Measurements from ENCODE around the gene MCM6.

MCM6 gene

DNA sequence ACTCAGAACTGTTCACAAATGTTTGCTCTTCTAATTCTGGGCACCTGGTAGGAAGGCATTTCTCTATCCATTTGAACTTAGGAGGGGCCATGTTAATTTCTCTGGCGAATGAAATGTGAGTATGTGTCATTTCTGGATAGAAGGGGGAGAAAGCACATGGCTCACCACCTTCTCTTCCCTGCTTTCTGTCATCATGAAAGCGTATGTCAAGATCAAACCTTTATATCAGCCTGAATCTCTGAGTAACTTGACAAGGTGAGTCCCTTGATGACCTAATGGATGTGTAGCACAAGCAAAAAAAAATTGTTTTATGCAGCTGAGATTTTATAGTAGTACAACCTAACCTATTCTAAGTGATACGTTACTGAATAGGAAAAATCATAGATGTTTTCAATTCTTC lies 27.2 kb downstream of the MCM6 start:
- TF ChIP-seq, protein P1, sequence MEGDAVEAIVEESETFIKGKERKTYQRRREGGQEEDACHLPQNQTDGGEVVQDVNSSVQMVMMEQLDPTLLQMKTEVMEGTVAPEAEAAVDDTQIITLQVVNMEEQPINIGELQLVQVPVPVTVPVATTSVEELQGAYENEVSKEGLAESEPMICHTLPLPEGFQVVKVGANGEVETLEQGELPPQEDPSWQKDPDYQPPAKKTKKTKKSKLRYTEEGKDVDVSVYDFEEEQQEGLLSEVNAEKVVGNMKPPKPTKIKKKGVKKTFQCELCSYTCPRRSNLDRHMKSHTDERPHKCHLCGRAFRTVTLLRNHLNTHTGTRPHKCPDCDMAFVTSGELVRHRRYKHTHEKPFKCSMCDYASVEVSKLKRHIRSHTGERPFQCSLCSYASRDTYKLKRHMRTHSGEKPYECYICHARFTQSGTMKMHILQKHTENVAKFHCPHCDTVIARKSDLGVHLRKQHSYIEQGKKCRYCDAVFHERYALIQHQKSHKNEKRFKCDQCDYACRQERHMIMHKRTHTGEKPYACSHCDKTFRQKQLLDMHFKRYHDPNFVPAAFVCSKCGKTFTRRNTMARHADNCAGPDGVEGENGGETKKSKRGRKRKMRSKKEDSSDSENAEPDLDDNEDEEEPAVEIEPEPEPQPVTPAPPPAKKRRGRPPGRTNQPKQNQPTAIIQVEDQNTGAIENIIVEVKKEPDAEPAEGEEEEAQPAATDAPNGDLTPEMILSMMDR (IDR thresholded peaks at IDR 0.05; ENCODE audit: insufficient read depth, low read length, poor library complexity, severe bottlenecking): no peak
- no peak overlapping the region for H3K4me3 ChIP-seq (replicated peaks; ENCODE audit: low read depth, low read length)
- no peaks in the 10 kb centered on the region for H3K27me3 ChIP-seq (replicated peaks; ENCODE audit: control insufficient read depth, insufficient read depth, low read length)
- no peak for DNase-seq (ENCODE audit: extremely low read depth, insufficient read length)
- H3K36me3 ChIP-seq (ENCODE audit: control insufficient read depth, insufficient read depth, low read length): peaks cover 3% of the 10 kb centered on the region

DNA sequence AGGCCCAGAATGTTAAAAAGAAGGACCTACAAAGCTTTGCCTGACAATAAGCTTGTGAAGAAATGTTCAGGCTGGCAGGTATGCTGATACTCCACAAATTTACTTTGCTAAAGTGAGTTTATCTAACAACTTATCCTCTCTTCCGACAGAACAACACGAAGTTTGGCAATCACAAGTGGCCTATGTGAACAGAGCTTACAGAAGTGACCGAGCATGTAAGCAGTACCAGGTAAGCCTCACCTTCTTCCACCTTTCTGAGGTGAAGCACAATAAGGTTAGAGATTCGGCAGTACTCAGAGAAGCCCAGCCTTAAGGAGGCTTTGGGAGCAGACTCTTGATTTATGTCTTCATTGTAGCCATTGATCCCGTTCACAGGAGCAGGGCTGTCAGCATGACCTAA lies 30.2 kb downstream of the MCM6 start:
- peaks cover 9% of the 10 kb centered on the region for H3K36me3 ChIP-seq (ENCODE audit: control insufficient read depth, insufficient read depth, low read length)
- no peaks in the 10 kb centered on the region for H3K27me3 ChIP-seq (replicated peaks; ENCODE audit: control insufficient read depth, insufficient read depth, low read length)
- H3K4me3 ChIP-seq (replicated peaks; ENCODE audit: low read depth, low read length): no peak overlapping the region
- TF ChIP-seq, protein P1 (IDR thresholded peaks at IDR 0.05; ENCODE audit: insufficient read depth, low read length, poor library complexity, severe bottlenecking): no peak
- DNase-seq (ENCODE audit: extremely low read depth, insufficient read length): no peak

DNA sequence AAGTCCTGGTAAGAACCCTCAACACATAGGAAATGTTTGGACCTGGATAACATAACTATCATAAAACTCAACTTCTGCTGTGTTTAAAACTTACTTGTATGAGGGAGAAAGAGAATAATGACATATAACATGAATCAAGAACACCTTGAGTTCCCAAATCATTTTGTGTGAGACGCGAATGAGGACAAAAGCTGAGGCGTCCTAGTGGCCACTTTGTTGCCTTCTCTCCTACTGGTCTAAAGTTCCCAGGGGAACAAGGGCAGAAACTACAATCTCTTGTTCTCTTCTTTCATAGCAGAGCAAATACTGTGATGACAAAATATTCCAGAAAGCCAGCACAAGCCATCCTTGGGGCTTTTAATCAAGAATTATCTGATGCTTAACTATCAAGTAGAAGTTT lies 31.0 kb downstream of the MCM6 start:
- no peak for DNase-seq (ENCODE audit: extremely low read depth, insufficient read length)
- Histone ChIP-seq H3K36me3 (ENCODE audit: control insufficient read depth, insufficient read depth, low read length) (peaks cover 9% of the 10 kb centered on the region), H3K4me3 (replicated peaks; ENCODE audit: low read depth, low read length) (no peak overlapping the region), H3K27me3 (replicated peaks; ENCODE audit: control insufficient read depth, insufficient read depth, low read length) (no peaks in the 10 kb centered on the region)
- TF ChIP-seq, protein P1 (IDR thresholded peaks at IDR 0.05; ENCODE audit: insufficient read depth, low read length, poor library complexity, severe bottlenecking): no peak

DNA sequence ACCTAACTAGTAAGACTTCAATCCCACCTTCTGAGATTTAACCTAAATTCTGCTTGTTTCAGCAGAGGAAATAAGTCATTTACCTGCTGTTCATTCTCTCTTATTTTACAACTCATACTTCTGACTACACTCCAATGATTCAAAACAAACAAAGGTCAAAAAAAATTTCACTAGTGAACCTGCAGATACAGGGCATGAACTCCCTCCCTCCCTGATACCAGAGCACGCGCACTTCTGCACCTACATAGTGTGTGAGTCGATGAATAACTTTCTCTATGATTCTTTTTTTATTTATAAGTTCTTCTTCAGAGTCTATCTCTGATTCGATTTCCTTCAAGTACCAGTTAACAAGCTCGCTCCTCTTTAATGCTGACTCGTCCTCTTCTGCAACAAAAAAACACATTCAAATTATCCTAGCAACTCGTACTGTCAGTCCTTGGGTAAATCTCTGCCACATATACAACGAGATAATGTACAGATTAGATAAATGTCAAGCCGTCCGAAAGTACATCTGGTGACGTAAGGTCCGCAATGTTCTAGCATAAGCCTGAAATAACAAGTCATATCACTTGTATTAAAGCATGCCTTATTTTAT lies 31.8 kb downstream of the MCM6 start:
- Histone ChIP-seq H3K36me3 (ENCODE audit: control insufficient read depth, insufficient read depth, low read length) (peaks cover 9% of the 10 kb centered on the region), H3K4me3 (replicated peaks; ENCODE audit: low read depth, low read length) (no peak overlapping the region), H3K27me3 (replicated peaks; ENCODE audit: control insufficient read depth, insufficient read depth, low read length) (no peaks in the 10 kb centered on the region)
- TF ChIP-seq, protein P1 (IDR thresholded peaks at IDR 0.05; ENCODE audit: insufficient read depth, low read length, poor library complexity, severe bottlenecking): no peak
- no peak for DNase-seq (ENCODE audit: extremely low read depth, insufficient read length)

DNA sequence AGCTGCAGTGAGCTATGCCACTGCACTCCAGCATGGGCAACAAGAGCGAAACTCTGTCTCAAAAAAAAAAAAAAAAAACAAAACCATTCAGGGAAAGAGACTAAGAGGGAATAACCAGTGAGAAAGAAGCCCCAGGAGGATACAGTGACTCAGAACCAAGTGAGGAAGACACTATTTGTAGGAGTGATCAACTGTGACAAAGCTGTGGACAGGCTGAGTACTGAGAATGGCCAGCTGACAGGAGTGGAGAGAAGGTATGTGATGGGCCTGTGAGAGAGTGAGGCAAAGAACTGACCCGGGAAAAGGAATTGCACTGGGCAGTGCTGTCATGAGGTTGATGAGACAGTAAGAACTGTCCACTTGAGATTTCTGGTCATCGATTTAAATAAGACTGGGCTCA lies 32.6 kb downstream of the MCM6 start:
- no peak for DNase-seq (ENCODE audit: extremely low read depth, insufficient read length)
- H3K4me3 ChIP-seq (replicated peaks; ENCODE audit: low read depth, low read length): no peak overlapping the region
- TF ChIP-seq, protein P1 (IDR thresholded peaks at IDR 0.05; ENCODE audit: insufficient read depth, low read length, poor library complexity, severe bottlenecking): no peak
- no peaks in the 10 kb centered on the region for H3K27me3 ChIP-seq (replicated peaks; ENCODE audit: control insufficient read depth, insufficient read depth, low read length)
- H3K36me3 ChIP-seq (ENCODE audit: control insufficient read depth, insufficient read depth, low read length): peaks cover 6% of the 10 kb centered on the region

DNA sequence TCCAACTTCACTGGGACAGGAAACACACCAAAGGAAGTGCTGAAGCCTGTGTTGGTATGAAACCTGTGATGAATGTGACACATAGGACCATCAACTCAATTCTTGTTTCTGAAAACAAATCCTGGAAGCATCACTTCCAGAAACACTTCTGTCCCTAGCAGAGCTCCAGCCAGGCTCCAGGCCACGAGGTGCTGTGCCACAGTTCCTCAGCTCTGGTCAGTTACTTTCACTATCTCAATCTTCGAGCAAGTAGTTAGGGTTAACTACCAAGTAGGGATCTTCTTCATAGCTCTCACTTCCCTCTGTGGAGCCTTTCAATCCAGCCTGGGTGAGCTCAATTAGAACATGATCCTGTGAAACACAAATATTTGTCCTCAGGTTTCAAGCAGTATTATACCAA lies 35.6 kb downstream of the MCM6 start:
- Histone ChIP-seq H3K4me3 (replicated peaks; ENCODE audit: low read depth, low read length) (no peak overlapping the region), H3K27me3 (replicated peaks; ENCODE audit: control insufficient read depth, insufficient read depth, low read length) (no peaks in the 10 kb centered on the region), H3K36me3 (ENCODE audit: control insufficient read depth, insufficient read depth, low read length) (peaks cover 6% of the 10 kb centered on the region)
- TF ChIP-seq, protein P1 (IDR thresholded peaks at IDR 0.05; ENCODE audit: insufficient read depth, low read length, poor library complexity, severe bottlenecking): no peak
- no peak for DNase-seq (ENCODE audit: extremely low read depth, insufficient read length)

Data from GM06990 (cell line).